GM19395 (cell line): Measurements from ENCODE around the gene RPL10A.
"Not testable (repeated sequence)": the region's sequence is repeated elsewhere in the genome, so short reads cannot be mapped to it uniquely, and the experiment has no call there.

Experiments used
- ATAC-seq: cut with Tn5 transposase; IDR thresholded peaks from one replicate; pipeline ENCODE4 v1.9.1; 2021; ENCODE audit warnings: mild to moderate bottlenecking, moderate library complexity; ENCODE audit not compliant: unreplicated experiment

Gene RPL10A

GRCh38 chr6:35508542-35508941, 40.3 kb downstream of the RPL10A start:
- ATAC-seq, result no peak

- ATAC-seq, result no peak
Observed at GRCh38 chr6:35510916-35511561, 42.8 kb downstream of the RPL10A start.

- no peak for ATAC-seq
Observed at GRCh38 chr6:35511562-35511941, 43.4 kb downstream of the RPL10A start.

- no peak for ATAC-seq
Observed at GRCh38 chr6:35512006-35512405, 43.8 kb downstream of the RPL10A start.

DNA sequence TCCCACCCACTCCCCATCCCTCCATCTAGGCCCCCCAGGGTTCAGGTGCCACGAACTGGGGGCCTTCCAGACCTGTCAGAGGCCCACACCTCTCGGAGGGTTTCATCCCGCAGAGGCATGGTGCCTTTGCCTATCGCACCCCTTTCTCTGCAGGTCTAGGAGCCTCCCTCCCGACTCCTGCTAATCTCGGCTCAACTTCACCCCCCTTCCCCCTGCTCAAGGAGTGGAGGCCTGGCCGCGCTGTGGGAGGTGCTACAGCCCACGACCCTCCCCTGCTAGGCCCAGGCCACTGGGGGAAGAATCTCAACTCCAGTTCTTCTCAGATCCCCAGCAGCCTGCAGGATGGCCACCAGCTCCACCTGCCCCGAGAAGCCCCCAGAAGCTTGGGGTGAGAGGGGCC, 44.5 kb downstream of the RPL10A start, which contains the start of gene TULP1:
Gene TULP1 (minus strand): TSS at position 157 of the 400 bp plus-strand sequence. CDS start 38 bp downstream, at position 119.
- no peak for ATAC-seq

DNA sequence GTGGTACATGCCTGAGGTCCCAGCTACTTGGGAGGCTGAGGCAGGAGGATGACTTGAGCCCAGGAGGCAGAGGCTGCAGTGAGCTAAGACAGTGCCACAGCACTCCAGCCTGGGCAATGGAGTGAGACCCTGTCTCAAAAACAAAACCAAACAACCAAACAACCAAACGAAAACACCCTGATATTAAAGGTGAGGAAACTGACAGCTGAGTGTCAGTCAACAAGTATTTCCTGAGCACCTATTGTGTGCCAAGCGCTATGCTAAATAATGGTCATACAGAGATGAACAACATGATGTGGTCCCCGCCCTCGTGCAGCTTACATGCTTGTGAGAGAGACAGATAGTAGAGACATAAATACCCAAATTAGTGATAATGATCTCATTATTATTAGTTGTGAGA, 46.4 kb downstream of the RPL10A start:
- ATAC-seq, result no peak

DNA sequence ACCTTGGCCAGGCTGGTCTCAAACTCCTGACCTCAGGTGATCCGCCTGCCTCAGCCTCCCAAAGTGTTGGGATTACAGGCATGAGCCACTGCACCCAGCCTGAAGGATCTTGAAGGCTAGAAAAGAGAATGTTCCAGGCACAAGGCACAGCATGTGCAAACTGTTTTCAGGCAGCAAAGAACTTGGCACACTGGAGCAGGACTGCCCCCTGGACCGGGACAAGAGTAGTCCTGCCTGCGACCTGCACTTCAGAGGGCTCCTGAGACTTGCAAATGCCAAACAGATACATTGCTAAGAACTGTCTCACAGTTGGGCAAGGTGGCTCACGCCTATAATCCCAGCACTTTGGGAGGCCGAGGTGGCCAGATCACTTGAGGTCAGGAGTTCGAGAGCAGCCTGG, 47.7 kb downstream of the RPL10A start:
- not testable (repeated sequence) for ATAC-seq

DNA sequence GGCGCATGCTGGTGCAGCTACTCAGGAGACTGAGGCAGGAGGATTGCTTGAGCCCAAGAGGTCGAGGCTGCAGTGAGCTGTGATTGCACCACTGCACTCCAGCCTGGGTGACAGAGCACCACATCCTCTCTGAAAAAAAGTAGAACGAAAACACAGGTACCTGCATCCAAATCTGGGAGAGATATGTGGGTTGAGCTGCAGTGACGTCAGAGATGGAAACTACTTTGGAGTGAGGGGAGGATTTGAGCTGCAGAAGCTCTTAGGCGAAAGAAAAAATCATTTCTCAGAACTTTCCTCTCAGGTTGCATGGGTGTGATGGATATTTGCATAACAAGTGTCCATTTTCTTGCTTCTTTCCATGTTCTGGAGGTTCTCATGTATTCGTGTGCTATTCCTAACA, 48.5 kb downstream of the RPL10A start:
- no peak for ATAC-seq

DNA sequence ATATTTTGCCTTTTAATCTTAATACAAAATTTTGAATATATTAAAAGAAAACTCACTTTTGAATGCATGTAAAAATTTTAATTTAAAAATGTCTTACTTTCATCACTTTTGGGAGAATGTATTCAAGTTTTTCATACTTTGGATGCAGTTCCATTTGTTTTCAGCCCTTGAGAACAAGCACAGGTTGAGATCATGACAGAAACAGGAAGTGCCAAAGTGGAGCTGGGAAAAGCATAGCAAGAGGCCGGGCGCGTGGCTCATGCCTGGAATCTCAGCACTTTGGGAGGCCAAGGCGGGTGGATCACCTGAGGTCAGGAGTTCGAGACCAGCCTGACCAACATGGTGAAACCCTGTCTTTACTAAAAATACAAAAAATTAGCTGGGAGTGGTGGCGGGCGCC, 49.8 kb downstream of the RPL10A start:
- not testable (repeated sequence) for ATAC-seq

DNA sequence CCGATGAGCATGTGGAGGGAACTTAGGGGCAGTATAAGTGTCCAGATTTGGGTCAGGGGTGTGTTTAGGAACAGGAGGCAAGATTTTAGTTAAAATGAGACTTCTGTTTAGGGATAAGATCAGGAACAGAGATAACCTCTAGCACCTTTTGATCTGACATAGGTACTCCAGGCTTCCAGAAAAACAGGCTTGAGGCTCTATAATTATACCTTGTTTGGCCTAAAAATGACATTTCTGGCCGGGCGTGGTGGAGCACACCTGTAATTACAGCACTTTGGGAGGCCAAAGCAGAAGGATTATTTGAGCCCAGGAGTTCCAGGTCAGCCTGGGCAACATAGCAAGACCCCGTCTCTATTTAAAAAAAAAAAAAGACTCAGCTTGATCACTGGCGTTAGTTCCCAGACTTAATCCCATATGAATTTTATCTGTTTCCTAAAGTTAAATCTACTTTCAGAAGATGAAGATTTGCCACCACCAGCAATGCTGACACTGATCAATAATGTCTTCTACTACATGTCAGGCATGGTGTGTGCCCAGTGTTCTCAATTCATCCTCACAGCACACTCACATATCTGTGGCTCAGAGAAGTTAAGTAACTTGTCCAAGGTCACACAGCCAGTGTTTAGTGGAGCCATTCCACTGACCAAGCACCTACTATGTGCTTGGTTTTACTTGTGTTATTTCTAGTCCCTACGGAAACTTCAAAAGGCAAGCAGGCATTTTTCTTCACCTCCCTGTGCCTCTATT, 50.5 kb downstream of the RPL10A start:
- no peak for ATAC-seq

- no peak for ATAC-seq
Observed at GRCh38 chr6:35519313-35520015, 51.3 kb downstream of the RPL10A start.
